ENCODE results near the gene IQGAP1.

IQGAP1 gene

DNA sequence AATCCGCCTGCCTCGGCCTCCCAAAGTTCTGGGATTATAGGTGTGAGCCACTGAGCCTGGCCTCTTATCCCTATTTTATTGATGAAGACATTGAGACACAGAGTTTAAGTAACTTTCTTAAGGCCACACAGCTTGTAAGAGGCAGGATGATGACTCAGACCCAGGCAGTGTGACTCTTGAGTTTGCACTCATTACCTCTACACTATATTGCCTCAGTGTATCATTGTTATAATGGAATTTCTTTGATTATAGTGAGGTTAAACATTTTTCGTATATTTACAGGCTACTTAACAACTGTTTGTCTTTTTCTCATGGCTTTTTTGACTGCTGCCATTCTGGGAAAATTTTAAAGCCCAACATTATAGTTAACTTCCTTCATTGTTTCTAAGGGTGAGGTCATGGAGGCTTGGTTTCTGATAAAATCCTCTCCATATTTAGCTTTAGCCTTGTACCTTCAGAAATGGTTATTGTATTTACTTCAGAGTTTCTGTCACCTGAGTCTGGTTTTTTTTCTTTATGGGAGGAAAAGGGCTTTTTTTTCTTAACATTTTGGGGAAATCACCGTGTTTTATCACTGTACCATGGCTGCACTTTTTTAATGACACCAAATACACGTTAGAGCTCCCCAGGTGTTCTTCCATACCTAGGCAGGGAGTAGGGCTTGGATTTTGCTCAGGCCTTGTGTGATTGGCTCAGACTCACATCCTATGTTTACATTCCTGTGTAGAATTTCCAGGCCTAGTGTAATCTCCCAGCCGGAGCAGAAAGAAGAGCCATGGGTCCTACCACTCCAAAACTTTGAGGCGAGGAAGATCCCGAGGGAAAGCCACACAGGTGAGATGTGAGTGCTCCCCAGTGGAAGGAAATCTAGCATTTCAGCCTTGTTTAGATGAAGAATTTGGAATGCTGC, 29.7 kb upstream of the IQGAP1 start:
- no peak for DNase-seq (ENCODE audit: low spot score)
- TF ChIP-seq, protein P1, sequence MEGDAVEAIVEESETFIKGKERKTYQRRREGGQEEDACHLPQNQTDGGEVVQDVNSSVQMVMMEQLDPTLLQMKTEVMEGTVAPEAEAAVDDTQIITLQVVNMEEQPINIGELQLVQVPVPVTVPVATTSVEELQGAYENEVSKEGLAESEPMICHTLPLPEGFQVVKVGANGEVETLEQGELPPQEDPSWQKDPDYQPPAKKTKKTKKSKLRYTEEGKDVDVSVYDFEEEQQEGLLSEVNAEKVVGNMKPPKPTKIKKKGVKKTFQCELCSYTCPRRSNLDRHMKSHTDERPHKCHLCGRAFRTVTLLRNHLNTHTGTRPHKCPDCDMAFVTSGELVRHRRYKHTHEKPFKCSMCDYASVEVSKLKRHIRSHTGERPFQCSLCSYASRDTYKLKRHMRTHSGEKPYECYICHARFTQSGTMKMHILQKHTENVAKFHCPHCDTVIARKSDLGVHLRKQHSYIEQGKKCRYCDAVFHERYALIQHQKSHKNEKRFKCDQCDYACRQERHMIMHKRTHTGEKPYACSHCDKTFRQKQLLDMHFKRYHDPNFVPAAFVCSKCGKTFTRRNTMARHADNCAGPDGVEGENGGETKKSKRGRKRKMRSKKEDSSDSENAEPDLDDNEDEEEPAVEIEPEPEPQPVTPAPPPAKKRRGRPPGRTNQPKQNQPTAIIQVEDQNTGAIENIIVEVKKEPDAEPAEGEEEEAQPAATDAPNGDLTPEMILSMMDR (IDR thresholded peaks at IDR 0.05) = no peak
- no peak overlapping the region for H3K4me3 ChIP-seq
- no peak overlapping the region for H3K27ac ChIP-seq

DNA sequence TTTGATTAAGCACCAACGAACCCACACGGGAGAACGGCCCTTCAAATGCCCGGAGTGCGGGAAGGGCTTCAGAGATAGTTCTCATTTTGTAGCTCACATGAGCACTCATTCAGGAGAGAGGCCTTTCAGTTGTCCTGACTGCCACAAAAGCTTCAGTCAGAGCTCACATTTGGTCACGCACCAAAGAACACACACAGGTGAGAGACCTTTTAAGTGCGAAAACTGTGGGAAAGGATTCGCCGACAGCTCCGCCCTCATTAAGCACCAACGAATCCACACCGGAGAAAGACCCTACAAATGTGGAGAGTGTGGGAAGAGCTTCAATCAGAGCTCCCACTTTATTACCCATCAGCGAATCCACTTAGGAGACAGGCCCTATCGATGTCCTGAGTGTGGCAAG, 27.3 kb upstream of the IQGAP1 start:
- Histone ChIP-seq H3K27ac (no peak overlapping the region), H3K4me3 (no peak overlapping the region)
- no peak for DNase-seq (ENCODE audit: low spot score)
- TF ChIP-seq, protein P1 (IDR thresholded peaks at IDR 0.05) = no peak

DNA sequence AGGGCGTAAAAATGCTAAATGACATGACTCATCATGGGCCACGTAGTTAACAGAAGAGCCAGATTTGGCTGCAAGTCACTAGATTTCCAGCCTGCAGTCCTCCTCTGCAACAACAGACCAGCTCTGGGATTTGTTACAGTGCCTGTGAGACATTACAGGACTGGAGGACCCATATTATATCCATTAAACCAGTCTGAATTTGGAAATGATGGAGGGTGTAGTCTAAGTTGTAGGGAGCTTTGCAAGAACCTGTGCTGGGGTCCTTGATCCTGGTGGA, 25.2 kb upstream of the IQGAP1 start:
- TF ChIP-seq, protein P1 (IDR thresholded peaks at IDR 0.05) = no peak
- H3K27ac ChIP-seq = peak overlapping the region; percentile 5 to 69

DNA sequence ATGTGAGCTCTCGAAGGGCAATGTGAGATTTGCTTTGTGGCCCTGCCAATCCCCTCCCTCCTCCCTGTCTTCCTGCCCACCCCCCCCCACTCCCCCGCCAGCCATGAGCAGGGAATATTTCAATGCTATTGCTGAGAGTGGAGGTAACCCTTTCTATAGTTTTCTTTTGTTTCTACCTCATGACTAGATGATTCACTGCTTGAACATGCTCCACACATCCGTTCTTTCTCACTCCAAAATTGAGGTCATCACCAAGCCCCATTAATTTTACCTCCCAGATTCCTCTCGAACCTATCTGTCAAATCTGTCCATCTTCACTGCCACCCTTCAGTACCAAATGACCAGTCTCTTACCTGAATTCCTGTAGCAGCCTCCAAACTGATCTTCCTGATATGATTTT, 23.8 kb upstream of the IQGAP1 start:
- no peak overlapping the region for H3K4me3 ChIP-seq
- TF ChIP-seq, protein P1 (IDR thresholded peaks at IDR 0.05) = no peak
- DNase-seq (ENCODE audit: low spot score) = no peak
- peak overlapping the region in 1 of 2 donors; percentile 25 for H3K27ac ChIP-seq

More for the DNA sequence above, 25.2 kb upstream of the IQGAP1 start:
- no peak overlapping the region for H3K4me3 ChIP-seq
- no peak for DNase-seq (ENCODE audit: low spot score)

DNA sequence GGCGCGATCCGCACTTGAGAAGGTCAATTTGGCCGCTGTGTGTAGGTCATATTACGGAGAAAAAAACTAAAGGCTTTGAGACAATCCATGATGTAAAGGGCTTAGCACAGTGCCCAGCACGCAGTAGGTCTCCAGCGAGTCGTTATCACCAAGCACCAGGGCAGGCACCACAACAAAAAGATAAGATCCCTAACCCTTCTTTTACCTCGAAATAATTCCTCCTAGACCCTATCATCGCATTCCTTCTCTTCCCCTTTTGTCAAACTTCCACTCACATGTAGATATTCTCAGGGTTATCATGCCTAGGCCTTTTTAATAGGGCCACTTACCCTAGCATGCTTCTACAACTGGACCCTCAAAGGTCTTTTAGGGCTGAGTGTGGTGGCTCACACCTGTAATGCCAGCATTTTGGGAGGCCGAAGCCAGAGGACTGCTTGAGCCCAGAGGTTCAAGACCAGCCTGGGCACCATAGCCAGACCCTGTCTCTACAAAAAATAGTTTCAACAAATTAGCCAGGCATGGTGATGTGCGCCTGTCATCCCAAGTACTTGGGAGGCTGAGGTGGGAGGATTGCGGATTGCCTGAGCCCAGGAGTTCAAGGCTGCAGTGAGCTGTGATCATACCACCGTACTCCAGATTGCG, 22.5 kb upstream of the IQGAP1 start:
- TF ChIP-seq, protein P1 (IDR thresholded peaks at IDR 0.05) = no peak
- no peak for DNase-seq (ENCODE audit: low spot score)
- Histone ChIP-seq H3K27ac (no peak overlapping the region), H3K4me3 (no peak overlapping the region)

DNA sequence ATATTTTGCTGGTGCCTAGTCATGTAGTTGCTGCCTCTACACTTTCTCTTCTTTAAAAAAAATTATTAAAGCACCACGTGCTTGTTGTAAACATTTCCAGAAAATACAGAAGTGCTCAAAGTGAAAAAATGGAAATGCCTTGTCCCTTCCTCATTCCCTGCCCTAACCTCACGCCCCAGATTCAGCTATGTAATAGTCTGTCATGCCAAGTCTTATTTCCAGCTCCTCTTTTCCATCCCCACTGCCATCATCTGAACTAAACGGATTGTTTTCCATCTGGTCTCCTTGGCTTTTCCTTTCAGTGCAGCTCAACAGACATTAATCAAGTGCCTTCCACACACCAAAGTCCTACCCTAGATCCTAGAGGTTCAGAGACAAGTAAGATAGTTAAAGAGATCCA, 20.5 kb upstream of the IQGAP1 start:
- no peak for DNase-seq (ENCODE audit: low spot score)
- no peak overlapping the region for H3K4me3 ChIP-seq
- H3K27ac ChIP-seq = peak overlapping the region; percentile 60 to 70
- TF ChIP-seq, protein P1 (IDR thresholded peaks at IDR 0.05) = no peak

DNA sequence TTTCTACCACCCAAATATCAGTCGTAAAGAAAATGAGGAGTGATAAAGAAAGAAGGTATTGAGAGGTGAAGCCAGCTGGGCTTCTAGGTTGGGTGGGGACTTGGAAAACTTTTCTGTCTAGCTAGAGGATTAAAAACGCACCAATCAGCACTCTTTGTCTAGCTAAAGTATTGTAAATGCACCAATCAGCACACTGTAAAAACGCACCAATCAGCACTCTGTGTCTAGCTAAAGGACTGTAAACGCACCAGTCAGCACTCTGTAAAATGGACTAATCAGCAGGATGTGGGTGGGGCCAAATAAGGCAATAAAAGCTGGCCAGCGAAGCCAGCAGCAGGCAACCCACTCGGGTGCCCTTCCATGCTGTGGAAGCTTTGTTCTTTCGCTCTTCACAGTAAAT, 13.0 kb upstream of the IQGAP1 start:
- Histone ChIP-seq H3K27ac (no peak overlapping the region), H3K4me3 (no peak overlapping the region)
- TF ChIP-seq, protein P1 (IDR thresholded peaks at IDR 0.05) = no peak
- no peak for DNase-seq (ENCODE audit: low spot score)
